ENCODE data around the gene NCK2.

DNA sequence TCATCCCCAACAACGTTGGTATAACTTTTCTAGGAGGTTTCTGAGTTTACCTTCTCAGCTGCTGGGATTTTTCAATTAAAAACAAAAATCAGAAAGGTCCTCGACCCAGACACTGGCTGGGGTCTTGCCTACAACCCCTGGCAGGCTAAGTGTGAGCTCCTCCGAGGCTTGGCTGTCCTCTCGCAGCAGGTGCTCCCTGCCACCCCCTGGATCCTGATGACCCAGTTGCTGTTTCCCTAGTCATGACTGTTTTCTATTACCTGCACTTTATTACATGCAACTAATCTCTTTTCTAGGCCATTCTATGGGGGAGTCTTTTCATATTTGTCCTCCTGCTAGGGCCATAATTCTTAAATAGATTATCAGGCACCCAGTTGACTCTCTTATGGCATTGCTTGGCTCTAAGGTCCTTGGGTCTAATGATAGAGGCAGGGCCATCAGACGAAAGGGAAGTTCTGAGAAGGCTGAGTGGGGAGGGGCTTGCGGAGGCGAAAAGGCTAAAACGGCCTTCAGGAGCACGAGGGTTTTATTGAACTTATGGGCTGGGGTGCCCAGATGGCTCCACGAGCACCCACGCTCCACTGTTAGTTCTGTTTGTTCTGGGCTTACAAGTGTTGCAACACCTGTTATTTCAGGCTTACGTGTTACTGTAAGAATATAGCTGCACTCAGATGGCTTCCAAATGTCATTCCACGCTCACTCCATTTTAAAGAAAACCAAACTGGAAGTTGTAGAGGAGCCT, 166.0 kb downstream of the NCK2 start:
- TF ChIP-seq, protein P1, sequence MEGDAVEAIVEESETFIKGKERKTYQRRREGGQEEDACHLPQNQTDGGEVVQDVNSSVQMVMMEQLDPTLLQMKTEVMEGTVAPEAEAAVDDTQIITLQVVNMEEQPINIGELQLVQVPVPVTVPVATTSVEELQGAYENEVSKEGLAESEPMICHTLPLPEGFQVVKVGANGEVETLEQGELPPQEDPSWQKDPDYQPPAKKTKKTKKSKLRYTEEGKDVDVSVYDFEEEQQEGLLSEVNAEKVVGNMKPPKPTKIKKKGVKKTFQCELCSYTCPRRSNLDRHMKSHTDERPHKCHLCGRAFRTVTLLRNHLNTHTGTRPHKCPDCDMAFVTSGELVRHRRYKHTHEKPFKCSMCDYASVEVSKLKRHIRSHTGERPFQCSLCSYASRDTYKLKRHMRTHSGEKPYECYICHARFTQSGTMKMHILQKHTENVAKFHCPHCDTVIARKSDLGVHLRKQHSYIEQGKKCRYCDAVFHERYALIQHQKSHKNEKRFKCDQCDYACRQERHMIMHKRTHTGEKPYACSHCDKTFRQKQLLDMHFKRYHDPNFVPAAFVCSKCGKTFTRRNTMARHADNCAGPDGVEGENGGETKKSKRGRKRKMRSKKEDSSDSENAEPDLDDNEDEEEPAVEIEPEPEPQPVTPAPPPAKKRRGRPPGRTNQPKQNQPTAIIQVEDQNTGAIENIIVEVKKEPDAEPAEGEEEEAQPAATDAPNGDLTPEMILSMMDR (IDR thresholded peaks at IDR 0.05; ENCODE audit: low read length), result no peak
- no peak for TF ChIP-seq EZH2 (IDR thresholded peaks at IDR 0.05; ENCODE audit: borderline replicate concordance, low read length)
